Measurements from ENCODE around the gene PPP6R3.

- no peak for TF ChIP-seq CTCF (IDR thresholded peaks at IDR 0.05)
- no peak for TF ChIP-seq POLR2A (IDR thresholded peaks at IDR 0.05)
Observed at GRCh38 chr11:68661697-68662603, 201.4 kb downstream of the PPP6R3 start.
